GM18870 (cell line): ENCODE data around the gene EP400.
"Not testable (repeated sequence)": the region's sequence is repeated elsewhere in the genome, so short reads cannot be mapped to it uniquely, and the experiment has no call there.

Experiments used
- ATAC-seq: cut with Tn5 transposase; IDR thresholded peaks from one replicate; pipeline ENCODE4 v1.9.1; 2021; ENCODE audit warnings: moderate library complexity; ENCODE audit not compliant: unreplicated experiment

Gene EP400

DNA sequence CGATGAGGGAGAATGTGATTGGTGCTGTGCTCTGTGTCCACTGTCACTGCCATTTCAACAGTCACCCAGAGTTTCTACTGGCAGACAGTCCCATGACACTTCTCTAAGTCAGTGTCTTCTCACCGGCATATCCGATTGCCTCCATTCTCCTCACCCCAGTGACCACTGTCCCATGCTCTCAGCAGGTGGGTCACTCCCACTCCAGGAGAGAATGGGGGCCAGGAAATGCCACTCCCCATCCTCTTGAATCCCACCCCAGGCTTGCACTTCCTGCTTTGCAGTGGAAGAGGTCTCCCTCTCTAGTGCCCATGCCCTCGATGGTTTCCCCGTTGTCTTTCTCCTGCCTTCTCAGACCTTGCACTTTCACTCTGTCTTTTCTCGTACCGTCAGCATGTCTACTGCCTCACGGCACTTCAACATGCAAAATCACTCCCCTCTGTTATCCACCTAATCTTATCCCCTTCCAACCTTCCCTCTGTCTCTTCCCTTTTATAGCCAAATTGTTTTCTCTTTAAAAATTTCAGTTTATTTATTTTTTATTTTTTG lies 2.2 kb upstream of the EP400 start:
- no peak for ATAC-seq

- ATAC-seq: no peak
Measured at GRCh38 chr12:131948166-131948712, 1.5 kb upstream of the EP400 start.

- not testable (repeated sequence) for ATAC-seq
Measured at GRCh38 chr12:131948713-131949430, 870 bp upstream of the EP400 start.

- ATAC-seq: no peak
Measured at GRCh38 chr12:131950182-131950913, 606 bp downstream of the EP400 start.

DNA sequence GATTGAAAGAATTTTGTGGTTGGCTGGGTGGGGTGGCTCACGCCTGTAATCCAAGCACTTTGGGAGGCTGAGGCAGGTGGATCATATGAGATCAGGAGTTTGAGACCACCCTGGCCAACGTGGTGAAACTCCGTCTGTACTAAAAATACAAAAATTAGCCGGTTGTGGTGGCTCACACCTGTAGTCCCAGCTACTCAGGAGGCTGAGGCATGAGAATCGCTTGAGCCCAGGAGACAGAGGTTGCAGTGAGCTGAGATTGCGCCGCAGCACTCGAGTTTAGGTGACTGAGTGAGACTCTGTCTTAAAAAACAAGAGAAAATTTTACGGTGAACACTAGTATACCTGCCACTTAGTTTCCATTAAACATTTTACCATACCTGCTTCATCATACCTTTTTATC lies 4.1 kb downstream of the EP400 start:
- ATAC-seq: not testable (repeated sequence)

GRCh38 chr12:131954460-131954859 lies 4.7 kb downstream of the EP400 start:
- ATAC-seq: not testable (repeated sequence)

DNA sequence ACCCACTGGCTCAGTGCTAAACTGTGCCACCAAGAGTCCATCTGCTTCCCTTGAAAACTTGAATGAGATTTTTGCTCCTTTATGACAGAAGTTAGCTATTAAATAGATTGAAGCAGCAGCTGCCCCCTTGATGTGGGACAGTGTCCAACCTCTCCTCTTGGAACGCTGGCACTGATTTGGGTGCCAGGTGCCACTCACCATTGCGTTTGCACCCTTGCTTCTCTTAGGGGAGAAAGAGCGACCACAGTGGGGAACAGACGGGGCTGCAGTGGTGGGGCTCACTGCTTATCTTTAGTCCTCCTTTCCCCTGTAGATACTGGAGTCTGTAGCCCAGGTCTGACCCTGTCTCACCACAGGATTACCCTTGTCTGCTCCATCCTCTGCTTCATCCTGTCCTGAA lies 9.4 kb downstream of the EP400 start:
- ATAC-seq: no peak

- no peak for ATAC-seq
Measured at GRCh38 chr12:131959641-131960589, 10.2 kb downstream of the EP400 start.

- ATAC-seq: not testable (repeated sequence)
Measured at GRCh38 chr12:131960590-131961325, 11.0 kb downstream of the EP400 start.

DNA sequence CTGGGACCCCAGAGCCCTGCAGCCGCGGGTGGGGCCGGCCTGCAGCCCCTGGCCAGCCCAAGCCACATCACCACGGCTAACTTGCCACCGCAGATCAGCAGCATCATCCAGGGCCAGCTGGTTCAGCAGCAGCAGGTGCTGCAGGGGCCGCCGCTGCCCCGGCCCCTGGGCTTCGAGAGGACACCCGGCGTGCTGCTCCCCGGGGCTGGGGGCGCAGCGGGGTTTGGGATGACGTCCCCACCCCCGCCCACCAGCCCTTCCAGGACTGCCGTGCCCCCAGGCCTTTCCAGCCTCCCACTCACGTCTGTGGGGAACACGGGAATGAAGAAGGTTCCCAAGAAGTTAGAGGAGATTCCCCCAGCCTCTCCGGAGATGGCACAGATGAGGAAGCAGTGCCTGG lies 11.6 kb downstream of the EP400 start:
- not testable (repeated sequence) for ATAC-seq

DNA sequence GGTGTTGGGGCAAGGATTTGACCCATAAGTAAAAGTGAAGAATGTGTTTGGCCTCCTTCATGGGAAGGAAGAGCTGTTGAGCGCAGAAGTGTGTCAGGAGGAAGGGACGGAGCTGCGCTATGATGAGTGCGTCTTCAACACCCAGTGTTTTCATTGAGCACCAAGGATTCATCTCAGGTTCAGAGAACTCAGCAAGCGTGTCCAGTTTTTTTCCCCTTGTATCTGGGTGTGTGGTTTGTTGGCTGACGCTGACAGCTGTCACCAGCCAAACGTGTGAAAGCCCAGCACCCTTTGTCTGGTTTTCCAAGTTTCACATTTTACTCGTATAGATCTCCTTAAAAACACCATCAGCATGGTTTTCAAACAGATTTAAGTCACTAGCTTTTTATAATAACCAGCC lies 12.3 kb downstream of the EP400 start:
- ATAC-seq: no peak

- no peak for ATAC-seq
Measured at GRCh38 chr12:131963381-131963780, 13.6 kb downstream of the EP400 start.

DNA sequence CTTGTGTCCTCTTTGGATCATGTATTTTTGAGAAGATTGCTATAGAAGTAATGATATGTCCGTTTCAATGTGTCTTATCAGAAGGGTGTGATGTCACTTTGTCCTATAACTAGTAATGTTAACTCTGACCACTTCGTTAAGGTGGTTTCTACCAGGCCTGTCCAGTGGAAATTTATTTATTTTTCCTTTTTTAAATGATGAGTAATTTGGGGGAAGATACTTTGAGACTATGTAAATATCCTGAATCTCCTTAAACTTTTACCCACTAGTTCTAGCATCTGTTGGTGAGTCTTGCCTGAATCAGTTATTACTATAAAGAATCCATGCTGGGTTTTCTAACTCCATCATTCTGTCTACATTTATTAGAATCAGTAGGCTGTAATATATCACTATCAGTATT lies 15.3 kb downstream of the EP400 start:
- ATAC-seq: no peak

DNA sequence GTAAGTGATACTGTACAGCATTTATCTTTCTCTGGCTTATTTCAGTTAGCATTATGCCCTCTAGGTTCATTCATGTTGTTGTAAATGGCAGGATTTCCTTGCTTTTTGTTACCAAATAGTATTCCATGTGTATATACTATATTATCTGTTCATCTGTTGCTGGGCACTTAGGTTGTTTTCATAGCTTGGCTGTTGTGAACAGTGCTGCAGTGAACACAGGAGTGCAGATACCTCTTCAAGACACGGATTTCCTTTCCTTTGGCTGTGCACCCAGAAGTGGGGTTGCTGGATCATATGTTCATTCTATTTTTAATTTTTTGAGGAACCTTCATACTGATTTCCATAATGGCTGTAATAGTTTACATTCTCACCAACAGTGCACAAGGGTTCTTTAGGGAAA lies 21.5 kb downstream of the EP400 start:
- no peak for ATAC-seq

GRCh38 chr12:131975228-131975627 lies 25.5 kb downstream of the EP400 start:
- no peak for ATAC-seq

GRCh38 chr12:131979606-131980005 lies 29.9 kb downstream of the EP400 start:
- no peak for ATAC-seq

DNA sequence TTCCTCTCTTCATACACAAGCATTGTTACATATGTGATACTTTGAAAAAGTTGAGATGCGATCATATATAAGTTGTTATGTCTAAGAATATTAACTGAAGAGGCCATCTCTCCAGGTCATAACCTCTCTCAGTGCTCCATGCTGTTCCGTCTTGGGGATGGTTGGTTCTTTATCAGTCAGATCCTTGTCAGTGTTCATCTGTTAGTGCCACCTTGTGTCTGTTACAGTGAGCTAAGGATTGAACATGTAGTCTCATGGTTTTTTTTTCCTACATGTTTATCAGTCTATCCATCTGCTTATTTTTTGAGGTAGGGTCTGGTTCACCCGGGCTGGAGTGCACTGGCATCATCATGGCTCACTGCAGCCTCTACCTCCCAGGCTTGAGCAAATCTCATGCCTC lies 30.5 kb downstream of the EP400 start:
- no peak for ATAC-seq

DNA sequence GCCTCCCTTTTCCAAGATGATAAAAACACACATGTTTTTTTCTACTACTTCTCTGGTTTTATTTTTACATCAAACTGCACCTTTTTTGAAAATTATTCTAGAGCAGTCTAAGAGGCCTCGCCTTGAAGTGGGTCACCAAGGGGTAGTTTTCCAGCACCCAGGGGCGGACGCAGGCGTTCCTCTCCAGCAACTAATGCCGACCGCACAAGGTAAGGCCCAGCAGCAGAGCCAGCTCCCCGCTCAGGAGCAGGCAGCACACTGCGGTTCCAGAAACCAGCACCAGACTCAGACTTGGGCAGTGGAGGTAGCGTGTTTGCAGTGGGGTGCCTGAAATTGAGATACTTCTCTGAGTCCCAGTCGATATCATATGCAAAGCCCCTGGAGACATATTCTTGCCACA lies 31.6 kb downstream of the EP400 start:
- no peak for ATAC-seq

GRCh38 chr12:131982041-131982440 lies 32.3 kb downstream of the EP400 start:
- ATAC-seq: no peak

DNA sequence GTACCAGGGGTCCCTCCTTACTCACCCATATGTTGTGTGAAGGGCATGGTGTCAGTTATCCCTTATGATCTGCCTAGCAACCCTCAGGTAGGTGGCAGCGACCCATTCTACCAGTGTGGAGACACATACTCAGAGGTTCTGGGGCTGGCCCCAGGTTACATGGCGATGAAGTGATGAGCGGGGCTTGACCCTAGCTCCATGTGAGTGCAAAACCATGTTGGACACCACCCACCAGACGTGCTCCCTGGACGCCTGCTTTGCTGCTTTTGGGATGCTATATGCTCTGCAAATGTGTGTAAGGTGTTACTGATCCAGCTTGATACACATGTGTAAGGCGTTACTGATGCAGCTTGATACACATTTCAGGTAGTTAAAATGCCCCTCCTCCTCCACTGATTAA lies 33.3 kb downstream of the EP400 start:
- ATAC-seq: no peak
